H9 (cell line): ENCODE data around the gene NRXN3. TPM values are rescaled to one million over a fixed set of nuclear protein-coding genes. Genes with fewer than 3 reads are reported as not detected.

Experiments
- DNase-seq: peaks from one replicate; pipeline ENCODE4 v3.0.0-alpha.2; 2017
- H2AFZ ChIP-seq: one replicate; pipeline ENCODE4 v1.6.1; 2013; ENCODE audit warnings: mild to moderate bottlenecking, low read length, control low read depth, moderate library complexity
- H2AK5ac ChIP-seq: 2 replicates; pipeline ENCODE4 v1.6.1; 2013; ENCODE audit warnings: low read length, control low read depth, mixed read lengths; ENCODE audit not compliant: insufficient read length
- H2BK120ac ChIP-seq: one replicate; pipeline ENCODE4 v1.6.1; 2013; ENCODE audit warnings: low read depth, mild to moderate bottlenecking, low read length, control low read depth, inconsistent platforms; ENCODE audit not compliant: poor library complexity, severe bottlenecking
- H2BK12ac ChIP-seq: 2 replicates; pipeline ENCODE4 v1.6.1; 2013; ENCODE audit warnings: low read length, control low read depth, mixed read lengths, low read depth; ENCODE audit not compliant: insufficient read length
- H2BK15ac ChIP-seq: 2 replicates; pipeline ENCODE4 v1.6.1; 2013; ENCODE audit warnings: low read depth, low read length, control low read depth
- H2BK20ac ChIP-seq: one replicate; pipeline ENCODE4 v1.6.1; 2013; ENCODE audit warnings: low read depth, mild to moderate bottlenecking, low read length, control low read depth, inconsistent platforms; ENCODE audit not compliant: poor library complexity, severe bottlenecking
- H2BK5ac ChIP-seq: 2 replicates; pipeline ENCODE4 v1.6.1; 2013; ENCODE audit warnings: low read length, control low read depth, mixed read lengths; ENCODE audit not compliant: insufficient read length
- H3K14ac ChIP-seq: 2 replicates; pipeline ENCODE4 v1.6.1; 2013; ENCODE audit warnings: low read length, control low read depth; ENCODE audit not compliant: insufficient read depth
- H3K18ac ChIP-seq: 2 replicates; pipeline ENCODE4 v1.6.1; 2013; ENCODE audit warnings: low read depth, mild to moderate bottlenecking, mixed read lengths, low read length, control low read depth; ENCODE audit not compliant: insufficient read length
- H3K23ac ChIP-seq: 2 replicates; pipeline ENCODE4 v1.6.1; 2013; ENCODE audit warnings: low read length, control low read depth, mixed read lengths, low read depth; ENCODE audit not compliant: insufficient read length
- H3K23me2 ChIP-seq: 2 replicates; pipeline ENCODE4 v1.6.1; 2013; ENCODE audit warnings: low read depth, mild to moderate bottlenecking, mixed read lengths, low read length, control low read depth; ENCODE audit not compliant: insufficient read length, poor library complexity, severe bottlenecking
- H3K27ac ChIP-seq: 2 replicates; pipeline ENCODE4 v1.5.1; 2013; ENCODE audit warnings: low read length, control low read depth, mixed read lengths, low read depth; ENCODE audit not compliant: insufficient read length
- H3K27me3 ChIP-seq: 2 replicates; pipeline ENCODE4 v1.6.1; 2013; ENCODE audit warnings: low read length, control low read depth, inconsistent platforms; ENCODE audit not compliant: insufficient read depth
- H3K4ac ChIP-seq: 2 replicates; pipeline ENCODE4 v1.6.1; 2013; ENCODE audit warnings: low read depth, mild to moderate bottlenecking, control low read depth, inconsistent platforms, low read length, moderate library complexity
- H3K4me1 ChIP-seq: 2 replicates; pipeline ENCODE4 v1.6.1; 2013; ENCODE audit warnings: low read length, control low read depth, inconsistent platforms; ENCODE audit not compliant: insufficient read depth
- H3K4me2 ChIP-seq: 2 replicates; pipeline ENCODE4 v1.6.1; 2013; ENCODE audit warnings: low read length, control low read depth, mixed read lengths; ENCODE audit not compliant: insufficient read length, insufficient read depth
- H3K56ac ChIP-seq: 2 replicates; pipeline ENCODE4 v1.6.1; 2013; ENCODE audit warnings: low read depth, mild to moderate bottlenecking, mixed read lengths, low read length, control low read depth; ENCODE audit not compliant: insufficient read length
- H3K79me1 ChIP-seq: 2 replicates; pipeline ENCODE4 v1.6.1; 2013; ENCODE audit warnings: low read depth, mild to moderate bottlenecking, moderate library complexity, low read length, control low read depth, inconsistent platforms; ENCODE audit not compliant: insufficient read depth, poor library complexity, severe bottlenecking
- H3K79me2 ChIP-seq: 2 replicates; pipeline ENCODE4 v1.6.1; 2013; ENCODE audit warnings: low read length, control low read depth, inconsistent platforms; ENCODE audit not compliant: insufficient read depth
- H3K9ac ChIP-seq: 2 replicates; pipeline ENCODE4 v1.6.1; 2013; ENCODE audit warnings: low read length, control low read depth, mixed read lengths; ENCODE audit not compliant: insufficient read length; ENCODE audit errors: extremely low read depth
- H3K9me3 ChIP-seq: one replicate; pipeline ENCODE4 v1.6.1; 2013; ENCODE audit warnings: low read depth, low read length, inconsistent platforms; ENCODE audit not compliant: control insufficient read depth
- H3T11ph ChIP-seq: one replicate; pipeline ENCODE4 v1.6.1; 2013; ENCODE audit warnings: mild to moderate bottlenecking, low read length, control low read depth, inconsistent platforms
- H4K20me1 ChIP-seq: one replicate; pipeline ENCODE4 v1.6.1; 2013; ENCODE audit not compliant: control insufficient read depth, insufficient read length, insufficient read depth
- H4K5ac ChIP-seq: 2 replicates; pipeline ENCODE4 v1.6.1; 2013; ENCODE audit warnings: low read depth, mild to moderate bottlenecking, mixed read lengths, low read length, control low read depth; ENCODE audit not compliant: insufficient read length
- H4K8ac ChIP-seq: replicated peaks from 2 replicates; pipeline ENCODE4 v1.6.1; 2013; ENCODE audit warnings: low read length, control low read depth, mixed read lengths, low read depth; ENCODE audit not compliant: insufficient read length
- H4K91ac ChIP-seq: 2 replicates; pipeline ENCODE4 v1.6.1; 2013; ENCODE audit warnings: low read depth, mild to moderate bottlenecking, moderate library complexity, mixed read lengths, low read length, control low read depth; ENCODE audit not compliant: insufficient read length
- H3K27ac Mint-ChIP-seq, 3 experiments: 2 replicates in 2 of 3; 3 replicates in 1 of 3; pipeline ENCODE4 v1.8.0; 2020 to 2021; ENCODE audit warnings: mixed read lengths in 3 of 3, mild to moderate bottlenecking in 1 of 3, moderate library complexity in 1 of 3
- H3K27me3 Mint-ChIP-seq: 2 replicates; pipeline ENCODE4 v1.8.0; 2021; ENCODE audit warnings: low read depth, mild to moderate bottlenecking, moderate library complexity, mixed read lengths
- H3K36me3 Mint-ChIP-seq, 3 experiments: 2 replicates in 2 of 3; 3 replicates in 1 of 3; pipeline ENCODE4 v1.8.0; 2020 to 2021; ENCODE audit warnings: low read depth in 3 of 3, mixed read lengths in 3 of 3; ENCODE audit not compliant: insufficient read depth in 1 of 3
- H3K4me1 Mint-ChIP-seq, 2 experiments: 2 replicates each; pipeline ENCODE4 v1.8.0; 2020; ENCODE audit warnings: mixed read lengths in 2 of 2
- H3K4me3 Mint-ChIP-seq, 2 experiments: 2 replicates in 1 of 2; 3 replicates in 1 of 2; pipeline ENCODE4 v1.8.0; 2020 to 2021; ENCODE audit warnings: mild to moderate bottlenecking in 2 of 2, mixed read lengths in 2 of 2, moderate library complexity in 1 of 2
- H3K9me3 Mint-ChIP-seq, 2 experiments: 2 replicates in 1 of 2; 3 replicates in 1 of 2; pipeline ENCODE4 v1.8.0; 2020; ENCODE audit warnings: mild to moderate bottlenecking in 2 of 2, mixed read lengths in 2 of 2, moderate library complexity in 1 of 2
- CTCF ChIP-seq: fragments of 200-600 bp; sonication (generic); conservative IDR thresholded peaks from 3 replicates; pipeline ENCODE4 v1.8.0; 2021; ENCODE audit warnings: antibody characterized with exemption, mild to moderate bottlenecking
- whole genome bisulfite sequencing: extraction: QIAGEN DNeasy Blood & Tissue Kit; methylation state at CpG from one replicate; pipeline ENCODE4 v1.1.7; 2013; ENCODE audit warnings: missing lambda C conversion rate, low lambda C conversion rate, mixed read lengths; ENCODE audit not compliant: insufficient read length; ENCODE audit errors: extremely low coverage; 5-methylcytosine and 5-hydroxymethylcytosine counted together
- total RNA-seq: library from RNA; stranded (reverse); gene quantifications from 2 replicates; pipeline ENCODE4 v1.2.1, GENCODE V29; 2021

The NRXN3 gene
- total RNA-seq, 1 experiment from 2014 or later, result 1.8 TPM

GRCh38 chr14:78605025-78605762 is 435.0 kb downstream of the NRXN3 start:
- Histone ChIP-seq H3K23me2 (no peaks in the 10 kb centered on the region), H2BK20ac (no peak overlapping the region), H4K91ac (no peak overlapping the region), H3K23ac (no peak overlapping the region), H4K8ac (no peak overlapping the region), H3K27ac (no peak overlapping the region), H3K79me1 (no peaks in the 10 kb centered on the region), H3K9ac (no peak overlapping the region), H2BK5ac (no peak overlapping the region), H2BK12ac (no peak overlapping the region), H3K4ac (no peak overlapping the region), H2BK120ac (no peak overlapping the region), H2BK15ac (no peak overlapping the region), H3K14ac (no peak overlapping the region), H3K18ac (no peak overlapping the region), H3K9me3 (no peaks in the 10 kb centered on the region), H2AK5ac (no peak overlapping the region), H3K56ac (no peak overlapping the region), H3K27me3 (no peaks in the 10 kb centered on the region), H4K5ac (no peak overlapping the region), H3T11ph (no peak overlapping the region), H3K79me2 (no peaks in the 10 kb centered on the region), H3K4me2 (no peak overlapping the region), H2AFZ (no peak overlapping the region), H3K4me1 (no peaks in the 10 kb centered on the region), H4K20me1 (no peaks in the 10 kb centered on the region)
- TF ChIP-seq CTCF, result no peak
- Mint-ChIP-seq H3K9me3 (no peaks in the 10 kb centered on the region), H3K27ac (no peak overlapping the region), H3K4me1 (peaks cover 6 to 10% of the 10 kb centered on the region in 2 experiments; a peak in 3 of 4 replicates), H3K4me3 (no peak overlapping the region), H3K27me3 (no peaks in the 10 kb centered on the region), H3K36me3 (no peaks in the 10 kb centered on the region)
- no CpG with 5 or more reads among the region's 4 CpGs for WGBS
- no peak for DNase-seq
